ENCODE measurements around the gene PITPNB. TPM values are rescaled to one million over a fixed set of nuclear protein-coding genes. Genes with fewer than 3 reads are reported as not detected.

PITPNB gene
- total RNA-seq, 1 donor from 2014 or later: 72.5 TPM

- Mint-ChIP-seq H3K9me3 (ENCODE audit: unreplicated experiment) (no peaks in the 10 kb centered on the region), H3K27me3 (ENCODE audit: unreplicated experiment) (no peaks in the 10 kb centered on the region), H3K4me3 (ENCODE audit: unreplicated experiment) (no peak overlapping the region), H3K4me1 (ENCODE audit: unreplicated experiment) (peaks cover 2% of the 10 kb centered on the region), H3K27ac (ENCODE audit: unreplicated experiment) (no peak overlapping the region), H3K36me3 (ENCODE audit: low read depth, unreplicated experiment) (peaks cover 6% of the 10 kb centered on the region)
- no peak for TF ChIP-seq CTCF (IDR thresholded peaks at IDR 0.05; ENCODE audit: unreplicated experiment)
- DNase-seq (ENCODE audit: low spot score): no peak
Observed at GRCh38 chr22:27873472-27873871, 45.6 kb downstream of the PITPNB start.

GRCh38 chr22:27872488-27872887 is 46.6 kb downstream of the PITPNB start:
- Mint-ChIP-seq H3K36me3 (ENCODE audit: low read depth, unreplicated experiment) (peaks cover 6% of the 10 kb centered on the region), H3K4me3 (ENCODE audit: unreplicated experiment) (no peak overlapping the region), H3K4me1 (ENCODE audit: unreplicated experiment) (peaks cover 6% of the 10 kb centered on the region), H3K9me3 (ENCODE audit: unreplicated experiment) (no peaks in the 10 kb centered on the region), H3K27ac (ENCODE audit: unreplicated experiment) (no peak overlapping the region), H3K27me3 (ENCODE audit: unreplicated experiment) (no peaks in the 10 kb centered on the region)
- no peak for TF ChIP-seq CTCF (IDR thresholded peaks at IDR 0.05; ENCODE audit: unreplicated experiment)
- no peak for DNase-seq (ENCODE audit: low spot score)

- Mint-ChIP-seq H3K4me1 (ENCODE audit: unreplicated experiment) (peaks cover 12% of the 10 kb centered on the region), H3K27ac (ENCODE audit: unreplicated experiment) (no peak overlapping the region), H3K9me3 (ENCODE audit: unreplicated experiment) (no peaks in the 10 kb centered on the region), H3K4me3 (ENCODE audit: unreplicated experiment) (no peak overlapping the region), H3K27me3 (ENCODE audit: unreplicated experiment) (no peaks in the 10 kb centered on the region), H3K36me3 (ENCODE audit: low read depth, unreplicated experiment) (peaks cover 6% of the 10 kb centered on the region)
- DNase-seq (ENCODE audit: low spot score): no peak
- no peak for TF ChIP-seq CTCF (IDR thresholded peaks at IDR 0.05; ENCODE audit: unreplicated experiment)
Observed at GRCh38 chr22:27871306-27872014, 47.6 kb downstream of the PITPNB start.

GRCh38 chr22:27870234-27871191 is 48.5 kb downstream of the PITPNB start:
- no peak for TF ChIP-seq CTCF (IDR thresholded peaks at IDR 0.05; ENCODE audit: unreplicated experiment)
- H3K4me1 Mint-ChIP-seq (ENCODE audit: unreplicated experiment): peaks cover 16% of the 10 kb centered on the region
- H3K36me3 Mint-ChIP-seq (ENCODE audit: low read depth, unreplicated experiment): peaks cover 6% of the 10 kb centered on the region
- no peaks in the 10 kb centered on the region for H3K27me3 Mint-ChIP-seq (ENCODE audit: unreplicated experiment)
- H3K4me3 Mint-ChIP-seq (ENCODE audit: unreplicated experiment): no peak overlapping the region
- DNase-seq (ENCODE audit: low spot score): no peak
- H3K9me3 Mint-ChIP-seq (ENCODE audit: unreplicated experiment): no peaks in the 10 kb centered on the region
- H3K27ac Mint-ChIP-seq (ENCODE audit: unreplicated experiment): no peak overlapping the region

All from endothelial cell (in vitro differentiated cells).